Ovary (tissue), 9 donors: Measurements from ENCODE around the gene RMND5A. TPM values are rescaled to one million over a fixed set of nuclear protein-coding genes. Genes with fewer than 3 reads are reported as not detected.

Source experiments
- DNase-seq, 5 donors: peaks; one replicate each; pipeline ENCODE4 v3.0.0-alpha.2; 2019 to 2020
- H3K27ac ChIP-seq, 2 donors: fragments of 200-600 bp; one replicate each; pipeline versions ENCODE4 v1.5.1 to v1.8.0; 2019 to 2022
- H3K27me3 ChIP-seq: fragments of 200-600 bp; one replicate; pipeline ENCODE4 v1.8.0; 2022
- H3K36me3 ChIP-seq: fragments of 200-600 bp; sonication (generic); one replicate; pipeline ENCODE4 v1.5.1; 2019
- H3K4me1 ChIP-seq: one replicate; pipeline ENCODE4 v1.8.1; 2013; ENCODE audit warnings: mild to moderate bottlenecking, moderate library complexity; ENCODE audit not compliant: insufficient read depth
- H3K4me3 ChIP-seq: fragments of 200-600 bp; sonication (generic); one replicate; pipeline ENCODE4 v1.5.1; 2017
- H3K9me3 ChIP-seq, 2 donors: fragments of 200-600 bp in 1 of 2; sonication (generic) in 1 of 2; one replicate each; pipeline versions ENCODE4 v1.5.1 to v1.8.1; 2013 to 2019; ENCODE audit warnings: mild to moderate bottlenecking in 1 of 2, moderate library complexity in 1 of 2
- CTCF ChIP-seq, 3 donors: fragments of 450-650 bp in 2 of 3; fragments of 200-600 bp in 1 of 3; IDR thresholded peaks; one replicate each; pipeline versions ENCODE4 v1.5.1 to v1.8.0; 2016 to 2022; ENCODE audit warnings: antibody characterized with exemption in 3 of 3, mild to moderate bottlenecking in 1 of 3
- EP300 ChIP-seq: sonication (generic); formaldehyde crosslinking; IDR thresholded peaks from one replicate; pipeline ENCODE4 v1.6.1; 2017; ENCODE audit warnings: antibody characterized with exemption
- POLR2A ChIP-seq: fragments of 450-650 bp; IDR thresholded peaks from one replicate; pipeline ENCODE4 v1.6.1; 2017; ENCODE audit warnings: antibody characterized with exemption, mild to moderate bottlenecking, moderate library complexity
- WGBS, 3 donors: extraction: QIAGEN DNeasy Blood & Tissue Kit in 1 of 3; methylation state at CpG; one replicate each; pipeline versions ENCODE4 v1.1.5 to v1.1.7; 2013 to 2017; 5-methylcytosine and 5-hydroxymethylcytosine counted together
- intact Hi-C, 4 donors: fragments of 100-400 bp; cut with DNase I; formaldehyde crosslinking; loops; one replicate each; pipeline versions ENCODE4 v1.11.0 to v1.15.1; 2022 to 2023
- polyA plus RNA-seq, 2 donors: library from polyadenylated mRNA; stranded (reverse); fragments of 200-250 nt in 1 of 2; fragments of 350-450 nt in 1 of 2; fragmentation: Illumina TruSeq in 1 of 2; extraction: RNeasy Lipid Tissue Mini Kit (QIAGEN cat#74804) in 1 of 2; gene quantifications; one replicate each; pipeline ENCODE4 v1.2.3, GENCODE V29; 2013 to 2014
- total RNA-seq, 7 donors: library from RNA; depleted of rRNA in 2 of 7; stranded (reverse); fragments of >200 nt in 2 of 7; fragmentation: NEBNext Ultra II Directional in 3 of 7; extraction: Animal tissue kit (Norgen Biotek cat#: 25700) in 3 of 7; gene quantifications; one replicate each; pipeline versions ENCODE4 v1.1.0 to v1.2.4, GENCODE V29; 2016 to 2023
- donor health status: DM: no; HTN: no; CAD: no; lungs with moderate emphysema.
- donor health status: DM: no; HTN: no; CAD: no.
- donor health status: Bipolar disorder and iron deficiency.
- donor health status: DM: yes; HTN: yes; CAD: no.
- donor health status: DM: no; HTN: no; CAD: no.
- donor health status: DM: yes; HTN: yes; CAD: no.

RMND5A gene
- total and polyA plus RNA-seq, 9 donors, result 11.2 to 31.1 (median 26.4) TPM

- peaks cover 5% of the 10 kb centered on the region for H3K4me1 ChIP-seq
- DNase-seq, result no peak
- intact Hi-C loops, result no loop called here
- no peak overlapping the region for H3K27ac ChIP-seq
- TF ChIP-seq CTCF (IDR thresholded peaks at IDR 0.05), result no peak
- no peak for TF ChIP-seq POLR2A
- TF ChIP-seq EP300, result no peak
- no peaks in the 10 kb centered on the region for H3K9me3 ChIP-seq
- H3K27me3 ChIP-seq, result peaks cover 4% of the 10 kb centered on the region
- no peaks in the 10 kb centered on the region for H3K36me3 ChIP-seq
- H3K4me3 ChIP-seq, result no peak overlapping the region
- WGBS, 3 donors, result 31 to 43% (median 39%) methylated on average over 7 of the region's 7 CpGs
Observed at GRCh38 chr2:86788165-86788564, 68.1 kb downstream of the RMND5A start.

GRCh38 chr2:86788881-86789686, 69.0 kb downstream of the RMND5A start:
- peaks cover 4% of the 10 kb centered on the region for H3K27me3 ChIP-seq
- no peaks in the 10 kb centered on the region for H3K36me3 ChIP-seq
- no peaks in the 10 kb centered on the region for H3K9me3 ChIP-seq
- TF ChIP-seq EP300 (no peak), POLR2A (no peak), CTCF (IDR thresholded peaks at IDR 0.05) (no peak)
- intact Hi-C loops, result no loop called here
- H3K4me1 ChIP-seq, result peaks cover 5% of the 10 kb centered on the region
- DNase-seq, result no peak
- H3K27ac ChIP-seq, result no peak overlapping the region
- 2 to 7% (median 2%) methylated on average over 39 to 64 of the region's 64 CpGs for WGBS, 3 donors
- no peak overlapping the region for H3K4me3 ChIP-seq

GRCh38 chr2:86789687-86790133, 69.6 kb downstream of the RMND5A start:
- WGBS, 3 donors, result 5 to 10% (median 8%) methylated on average over 27 to 40 of the region's 40 CpGs
- intact Hi-C loops, result no loop called here
- no peak for DNase-seq
- Histone ChIP-seq H3K36me3 (no peaks in the 10 kb centered on the region), H3K4me3 (no peak overlapping the region), H3K4me1 (peaks cover 5% of the 10 kb centered on the region), H3K27ac (no peak overlapping the region), H3K9me3 (no peaks in the 10 kb centered on the region), H3K27me3 (peaks cover 4% of the 10 kb centered on the region)
- TF ChIP-seq CTCF (IDR thresholded peaks at IDR 0.05), result no peak
- no peak for TF ChIP-seq POLR2A
- TF ChIP-seq EP300, result no peak

GRCh38 chr2:86790134-86790675, 70.1 kb downstream of the RMND5A start:
- Histone ChIP-seq H3K27me3 (peaks cover 4% of the 10 kb centered on the region), H3K4me1 (peaks cover 5% of the 10 kb centered on the region), H3K36me3 (no peaks in the 10 kb centered on the region), H3K27ac (no peak overlapping the region), H3K9me3 (no peaks in the 10 kb centered on the region), H3K4me3 (no peak overlapping the region)
- TF ChIP-seq CTCF (IDR thresholded peaks at IDR 0.05) (no peak), EP300 (no peak), POLR2A (no peak)
- intact Hi-C loops, result no loop called here
- WGBS, 3 donors, result 3 to 11% (median 9%) methylated on average over 36 to 40 of the region's 40 CpGs
- no peak for DNase-seq
